22Rv1 (cell line): ENCODE data around the gene ATP8B3.

Experiments used
- CTCF ChIP-seq: fragments of 450-650 bp; IDR thresholded peaks from 2 replicates; pipeline ENCODE4 v1.5.1; 2017; ENCODE audit warnings: mild to moderate bottlenecking
- ZFX ChIP-seq: fragments of 450-650 bp; IDR thresholded peaks from 2 replicates; pipeline ENCODE4 v1.6.1; 2017; ENCODE audit warnings: antibody characterized with exemption, borderline replicate concordance

GRCh38 chr19:1813192-1814182, 1.4 kb upstream of the ATP8B3 start:
- TF ChIP-seq CTCF (peak; percentile 56), ZFX (no peak)
